WERI-Rb-1 (cell line): ENCODE data around the gene MPPE1.
"Not testable (repeated sequence)": the region's sequence is repeated elsewhere in the genome, so short reads cannot be mapped to it uniquely, and the experiment has no call there.

Source experiments
- DNase-seq: peaks from one replicate; pipeline ENCODE4 v3.0.0-alpha.2; 2020
- H3K27ac ChIP-seq: fragments of 250-450 bp; sonication (Bioruptor Pico); 2 replicates; pipeline ENCODE4 v1.5.1; 2020; ENCODE audit warnings: mild to moderate bottlenecking, moderate library complexity
- H3K27me3 ChIP-seq: fragments of 250-450 bp; sonication (Bioruptor Pico); 2 replicates; pipeline ENCODE4 v1.5.1; 2021; ENCODE audit warnings: mild to moderate bottlenecking, low read depth, moderate library complexity; ENCODE audit not compliant: insufficient read depth, severe bottlenecking
- H3K36me3 ChIP-seq: fragments of 250-450 bp; sonication (Bioruptor Pico); 2 replicates; pipeline ENCODE4 v1.5.1; 2020; ENCODE audit warnings: mild to moderate bottlenecking, moderate library complexity
- H3K4me3 ChIP-seq: 2 replicates; pipeline ENCODE4 v1.5.1; 2011; ENCODE audit warnings: low read depth, mild to moderate bottlenecking, control low read depth, low read length
- H3K9me3 ChIP-seq: fragments of 250-450 bp; sonication (Bioruptor Pico); 2 replicates; pipeline ENCODE4 v1.5.1; 2021; ENCODE audit warnings: mild to moderate bottlenecking, moderate library complexity; ENCODE audit not compliant: severe bottlenecking
- TF ChIP-seq, protein P1 (sequence below): IDR thresholded peaks from 2 replicates; pipeline ENCODE4 v1.5.1; 2011; ENCODE audit warnings: low read depth, mild to moderate bottlenecking, control low read depth, inconsistent platforms, low read length

Gene MPPE1

DNA sequence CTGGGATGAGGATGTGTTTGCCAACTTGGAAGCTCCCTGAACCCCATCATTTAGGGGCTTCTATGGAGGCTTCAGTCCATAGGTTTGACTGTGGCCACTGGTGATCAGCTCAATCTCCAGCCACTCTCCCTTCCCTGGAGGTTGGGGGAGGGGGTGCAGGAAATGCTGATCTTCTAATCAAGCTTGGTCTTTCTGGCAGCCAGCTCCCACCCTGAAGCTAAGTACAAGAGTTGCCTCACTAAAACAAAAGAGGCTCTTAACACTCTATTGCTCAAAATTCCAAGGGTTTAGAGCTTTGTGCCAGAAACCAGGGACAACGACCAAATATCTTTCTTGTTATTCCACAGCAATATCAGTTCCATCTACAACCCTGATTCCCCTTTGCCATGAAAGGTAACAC, 19.4 kb upstream of the MPPE1 start:
- no peak overlapping the region for H3K4me3 ChIP-seq
- H3K9me3 ChIP-seq = no peaks in the 10 kb centered on the region
- DNase-seq = no peak
- H3K36me3 ChIP-seq = no peaks in the 10 kb centered on the region
- TF ChIP-seq, protein P1, sequence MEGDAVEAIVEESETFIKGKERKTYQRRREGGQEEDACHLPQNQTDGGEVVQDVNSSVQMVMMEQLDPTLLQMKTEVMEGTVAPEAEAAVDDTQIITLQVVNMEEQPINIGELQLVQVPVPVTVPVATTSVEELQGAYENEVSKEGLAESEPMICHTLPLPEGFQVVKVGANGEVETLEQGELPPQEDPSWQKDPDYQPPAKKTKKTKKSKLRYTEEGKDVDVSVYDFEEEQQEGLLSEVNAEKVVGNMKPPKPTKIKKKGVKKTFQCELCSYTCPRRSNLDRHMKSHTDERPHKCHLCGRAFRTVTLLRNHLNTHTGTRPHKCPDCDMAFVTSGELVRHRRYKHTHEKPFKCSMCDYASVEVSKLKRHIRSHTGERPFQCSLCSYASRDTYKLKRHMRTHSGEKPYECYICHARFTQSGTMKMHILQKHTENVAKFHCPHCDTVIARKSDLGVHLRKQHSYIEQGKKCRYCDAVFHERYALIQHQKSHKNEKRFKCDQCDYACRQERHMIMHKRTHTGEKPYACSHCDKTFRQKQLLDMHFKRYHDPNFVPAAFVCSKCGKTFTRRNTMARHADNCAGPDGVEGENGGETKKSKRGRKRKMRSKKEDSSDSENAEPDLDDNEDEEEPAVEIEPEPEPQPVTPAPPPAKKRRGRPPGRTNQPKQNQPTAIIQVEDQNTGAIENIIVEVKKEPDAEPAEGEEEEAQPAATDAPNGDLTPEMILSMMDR = no peak
- H3K27ac ChIP-seq = no peak overlapping the region
- H3K27me3 ChIP-seq = no peaks in the 10 kb centered on the region

DNA sequence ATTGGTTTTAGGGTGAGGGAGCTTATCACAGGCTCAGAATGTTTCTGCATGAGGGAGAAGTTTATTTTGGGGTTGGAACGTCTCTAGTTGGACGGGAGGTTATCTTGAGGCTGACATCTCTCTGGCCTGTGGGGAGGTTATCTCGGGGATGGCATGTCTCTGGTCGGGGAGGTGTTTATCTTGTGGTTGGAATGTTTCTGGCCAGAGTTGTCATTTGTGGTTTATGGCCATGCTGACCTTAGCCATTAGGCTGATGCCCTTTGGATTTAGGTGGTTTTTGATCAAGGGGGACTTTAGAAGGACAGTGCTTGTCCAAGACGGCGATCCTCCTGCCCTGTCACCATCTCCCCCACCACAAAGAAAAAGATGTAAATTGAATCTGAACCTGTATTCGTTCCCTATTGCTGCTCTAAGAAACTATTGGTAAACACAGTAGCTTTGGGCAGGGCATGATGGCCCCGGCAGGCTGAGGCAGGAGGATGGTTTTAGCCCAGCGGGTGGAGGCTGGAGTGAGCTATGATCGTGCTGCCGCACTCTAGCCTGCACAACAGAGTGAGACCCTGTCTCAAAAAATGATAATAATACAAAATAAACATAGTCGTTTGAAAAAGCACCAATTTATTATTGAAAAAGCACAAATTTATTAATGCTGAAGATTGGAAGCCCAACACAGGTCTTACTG, 17.8 kb upstream of the MPPE1 start:
- Histone ChIP-seq H3K4me3 (no peak overlapping the region), H3K27me3 (no peaks in the 10 kb centered on the region), H3K36me3 (no peaks in the 10 kb centered on the region), H3K27ac (no peak overlapping the region), H3K9me3 (no peaks in the 10 kb centered on the region)
- DNase-seq = no peak
- TF ChIP-seq, protein P1 = no peak

DNA sequence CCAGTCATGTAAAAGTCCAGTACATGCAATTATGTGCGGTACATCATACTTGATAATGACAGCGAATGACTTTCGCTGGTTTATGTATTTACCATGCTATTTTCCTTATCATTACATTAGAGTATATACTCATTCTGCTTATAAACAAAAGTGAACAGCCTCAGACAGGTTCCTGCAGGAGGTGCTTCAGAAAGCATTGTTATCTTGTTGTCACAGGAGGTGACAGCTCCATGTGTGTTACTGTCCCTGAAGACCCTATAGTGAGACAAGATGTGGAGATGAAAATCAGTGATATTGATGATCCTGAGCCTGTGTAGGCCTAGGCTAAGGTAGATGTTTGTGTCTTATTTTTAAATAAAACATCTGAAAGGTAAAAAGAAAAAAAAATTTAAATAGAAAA, 15.3 kb upstream of the MPPE1 start:
- no peak for DNase-seq
- Histone ChIP-seq H3K27ac (no peak overlapping the region), H3K36me3 (no peaks in the 10 kb centered on the region), H3K4me3 (no peak overlapping the region), H3K9me3 (no peaks in the 10 kb centered on the region), H3K27me3 (no peaks in the 10 kb centered on the region)
- TF ChIP-seq, protein P1 = no peak

DNA sequence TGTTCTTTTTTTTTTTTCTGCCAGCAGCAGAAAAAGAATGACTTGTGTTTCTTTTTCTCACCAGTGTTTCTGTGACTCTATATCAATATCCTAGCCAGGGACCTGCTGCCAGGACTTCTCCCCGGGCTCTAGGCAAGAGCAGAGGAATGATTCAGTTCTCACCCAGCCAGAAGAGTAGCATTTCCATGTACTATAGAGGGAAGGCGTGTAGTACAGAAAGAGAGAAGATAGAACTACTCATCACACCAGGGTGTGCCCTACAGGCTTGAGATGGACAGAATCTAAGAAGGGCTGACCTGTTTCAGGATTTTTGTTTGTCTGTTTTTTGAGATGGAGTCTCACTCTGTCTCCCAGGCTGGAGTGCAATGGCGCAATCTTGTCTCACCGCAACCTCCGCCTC, 11.4 kb upstream of the MPPE1 start:
- not testable (repeated sequence) for H3K36me3 ChIP-seq, DNase-seq, H3K4me3 ChIP-seq, H3K27me3 ChIP-seq, H3K9me3 ChIP-seq, H3K27ac ChIP-seq

DNA sequence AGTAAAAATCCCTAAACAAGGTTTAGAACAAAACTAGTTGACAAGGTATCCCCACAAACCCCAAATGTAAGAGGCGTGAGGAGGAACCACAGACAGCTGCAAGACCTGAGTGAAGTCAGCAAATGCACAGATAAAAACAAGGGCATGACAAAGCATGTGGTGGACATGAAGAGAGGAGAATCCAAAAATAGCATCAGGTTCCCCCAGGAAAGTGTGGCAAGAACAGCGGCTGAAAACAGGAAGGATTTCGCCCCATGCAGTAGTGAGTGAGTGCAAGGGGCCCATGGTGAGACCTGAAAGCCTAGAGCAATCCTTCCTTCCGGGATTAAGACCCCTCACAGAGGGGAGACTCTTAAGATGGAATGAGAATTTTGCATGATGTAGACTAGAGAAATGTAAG, 8.8 kb upstream of the MPPE1 start:
- not testable (repeated sequence) for H3K4me3 ChIP-seq, DNase-seq, H3K9me3 ChIP-seq, H3K27me3 ChIP-seq, H3K36me3 ChIP-seq, H3K27ac ChIP-seq

DNA sequence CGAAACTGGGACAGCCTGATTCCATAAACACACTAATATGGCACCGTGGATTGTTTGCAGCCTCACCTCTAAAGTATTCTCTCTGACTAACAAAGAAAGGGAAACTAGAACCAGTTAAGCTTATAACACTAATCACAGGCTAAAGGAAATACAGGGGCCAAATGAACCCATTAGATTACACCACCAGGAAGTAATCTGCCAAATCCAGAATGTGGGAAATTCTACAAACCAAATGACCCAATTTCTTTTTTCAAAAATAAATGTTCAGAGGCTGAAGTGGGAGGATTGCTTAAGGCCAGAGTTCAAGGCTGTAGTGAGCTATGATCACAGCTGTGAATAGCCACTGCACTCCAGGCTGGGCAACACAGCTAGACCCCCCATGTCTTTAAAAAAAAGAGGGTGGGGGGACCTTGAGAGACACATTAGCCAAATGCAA, 1.5 kb upstream of the MPPE1 start:
- TF ChIP-seq, protein P1 = no peak
- Histone ChIP-seq H3K4me3 (peak overlapping the region; percentile 90), H3K36me3 (0 out of 2 replicates have a peak, but pooled peaks cover 2% of the 10 kb centered on the region), H3K27ac (no peak overlapping the region), H3K9me3 (no peaks in the 10 kb centered on the region), H3K27me3 (no peaks in the 10 kb centered on the region)
- DNase-seq = no peak

DNA sequence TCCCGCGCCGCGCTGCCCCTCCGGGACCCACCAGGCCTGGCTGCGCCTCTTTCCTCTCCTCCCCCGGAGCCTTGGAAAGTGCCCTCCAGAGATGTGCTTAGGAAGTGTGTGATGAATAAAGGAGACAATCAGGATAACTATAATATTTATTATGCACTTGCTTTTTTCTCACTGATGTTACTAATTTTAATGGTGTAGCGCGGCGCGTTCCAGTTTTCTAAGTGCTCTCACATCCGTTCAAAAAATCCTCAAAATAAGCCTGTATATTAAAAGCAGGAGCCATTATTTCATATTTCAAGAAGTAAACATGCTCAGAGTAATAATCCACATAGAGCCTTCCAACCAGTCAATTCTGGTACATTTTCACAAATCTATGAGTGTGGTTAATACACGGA, 941 bp upstream of the MPPE1 start:
- Histone ChIP-seq H3K4me3 (peak overlapping the region; percentile 90), H3K9me3 (no peaks in the 10 kb centered on the region), H3K36me3 (0 out of 2 replicates have a peak, but pooled peaks cover 2% of the 10 kb centered on the region), H3K27ac (peak overlapping the region; percentile 86), H3K27me3 (no peaks in the 10 kb centered on the region)
- no peak for DNase-seq
- TF ChIP-seq, protein P1 = no peak
